Measurements from ENCODE around the gene NUF2.

The NUF2 gene

GRCh38 chr1:163315773-163316374, 5.9 kb upstream of the NUF2 start:
- TF ChIP-seq CTCF (IDR thresholded peaks at IDR 0.05), result peak; percentile 87

- no peak for TF ChIP-seq CTCF (IDR thresholded peaks at IDR 0.05)
Observed at GRCh38 chr1:163320891-163321290, 863 bp upstream of the NUF2 start.

- no peak for TF ChIP-seq CTCF (IDR thresholded peaks at IDR 0.05)
Observed at GRCh38 chr1:163331116-163331515, 9.4 kb downstream of the NUF2 start.

GRCh38 chr1:163335216-163335615, 13.5 kb downstream of the NUF2 start:
- TF ChIP-seq CTCF (IDR thresholded peaks at IDR 0.05), result no peak

- TF ChIP-seq CTCF (IDR thresholded peaks at IDR 0.05), result no peak
Observed at GRCh38 chr1:163337631-163338030, 15.9 kb downstream of the NUF2 start.

GRCh38 chr1:163346326-163346870, 24.6 kb downstream of the NUF2 start:
- no peak for TF ChIP-seq CTCF (IDR thresholded peaks at IDR 0.05)

- no peak for TF ChIP-seq CTCF (IDR thresholded peaks at IDR 0.05)
Observed at GRCh38 chr1:163347106-163347505, 25.4 kb downstream of the NUF2 start.

GRCh38 chr1:163351912-163352311, 30.2 kb downstream of the NUF2 start:
- no peak for TF ChIP-seq CTCF (IDR thresholded peaks at IDR 0.05)

Measured in LNCAP (cell line).